HepG2 (cell line): ENCODE measurements around the gene DCDC2. TPM values are rescaled to one million over a fixed set of nuclear protein-coding genes. Genes with fewer than 3 reads are reported as not detected.

Source experiments
- ATAC-seq: fragments of 200-7000 bp; cut with Tn5 transposase; 3 replicates; pipeline ENCODE4 v1.9.1; 2020; ENCODE audit warnings: mild to moderate bottlenecking, moderate library complexity
- BruUV-seq: library from RNA; stranded (reverse); fragments of 400-500 nt; replicated peaks from 2 replicates; lab custom pipeline; 2021; lab: Mats Ljungman, UMichigan
- CTCF ChIA-PET: fragments of 300-600 bp; formaldehyde crosslinking; extraction: SDS; loops from one replicate; lab custom pipeline; 2021; ENCODE audit warnings: low total read pairs, inconsistent platforms, low intra/inter-chr PET ratio; lab: Yijun Ruan, JAX
- POLR2A ChIA-PET: fragments of 350-600 bp; sonication (Branson Sonifier 250); formaldehyde crosslinking; loops from one replicate; lab custom pipeline; 2020; ENCODE audit warnings: antibody characterized with exemption, inconsistent platforms; lab: Yijun Ruan, JAX
- DNase-seq: peaks from one replicate; pipeline ENCODE4 v3.0.0-alpha.2; 2015; ENCODE audit warnings: low spot score
- FAIRE-seq: peaks from 3 replicates; lab custom pipeline; 2011; peaks lifted over from hg19 to GRCh38; lab: Jason Lieb, UNC
- H2AFZ ChIP-seq: one replicate; pipeline ENCODE4 v1.6.1; 2011; ENCODE audit warnings: low read length, inconsistent platforms
- H3K27ac ChIP-seq: fragments of 300-600 bp; 3 replicates; pipeline ENCODE4 v1.8.0; 2011; ENCODE audit warnings: mixed run types, mild to moderate bottlenecking, mixed read lengths, low read length, inconsistent platforms; ENCODE audit not compliant: insufficient read depth; ENCODE audit errors: extremely low read length
- H3K27me3 ChIP-seq, 2 experiments: fragments of 200-600 bp in 1 of 2; 2 replicates in 1 of 2; 3 replicates in 1 of 2; pipeline versions ENCODE4 v1.6.0 to v1.8.0; 2011; ENCODE audit warnings: low read length in 2 of 2, mild to moderate bottlenecking in 2 of 2, moderate library complexity in 2 of 2, inconsistent platforms in 1 of 2; ENCODE audit not compliant: insufficient read depth in 2 of 2, control insufficient read depth in 1 of 2
- H3K36me3 ChIP-seq, 2 experiments: fragments of 200-600 bp in 1 of 2; replicated peaks in 1 of 2; 2 replicates in 1 of 2; 3 replicates in 1 of 2; pipeline versions ENCODE4 v1.5.1 to v1.8.0; 2011; ENCODE audit warnings: low read length in 2 of 2, inconsistent platforms in 1 of 2; ENCODE audit not compliant: insufficient read depth in 2 of 2, control insufficient read depth in 1 of 2
- H3K4me1 ChIP-seq: 2 replicates; pipeline ENCODE4 v1.5.1; 2012; ENCODE audit warnings: low read length, inconsistent platforms; ENCODE audit not compliant: insufficient read depth
- H3K4me2 ChIP-seq: 2 replicates; pipeline ENCODE4 v1.6.0; 2011; ENCODE audit warnings: low read depth, low read length, inconsistent platforms
- H3K4me3 ChIP-seq, 3 experiments: fragments of 200-600 bp in 1 of 3; sonication (generic), shearing (Covaris generic) in 1 of 3; replicated peaks in 1 of 3; 2 replicates each; pipeline ENCODE4 v1.5.1; 2011 to 2016; ENCODE audit warnings: low read length in 3 of 3, inconsistent platforms in 2 of 3, low read depth in 2 of 3, mild to moderate bottlenecking in 2 of 3, control low read depth in 1 of 3, mixed read lengths in 1 of 3; ENCODE audit not compliant: insufficient read depth in 1 of 3
- H3K79me2 ChIP-seq: one replicate; pipeline ENCODE4 v1.6.1; 2011; ENCODE audit warnings: low read length, inconsistent platforms; ENCODE audit not compliant: insufficient read depth
- H3K9ac ChIP-seq: 2 replicates; pipeline ENCODE4 v1.6.0; 2011; ENCODE audit warnings: mild to moderate bottlenecking, low read depth, low read length, inconsistent platforms; ENCODE audit not compliant: insufficient read depth
- H3K9me3 ChIP-seq: 2 replicates; pipeline ENCODE4 v1.5.1; 2012; ENCODE audit warnings: mild to moderate bottlenecking, low read length
- H4K20me1 ChIP-seq: 2 replicates; pipeline ENCODE4 v1.6.0; 2011; ENCODE audit warnings: inconsistent platforms, mild to moderate bottlenecking, low read length, moderate library complexity; ENCODE audit not compliant: insufficient read depth
- AHDC1 ChIP-seq: sonication (generic); formaldehyde crosslinking; IDR thresholded peaks from 2 replicates; pipeline ENCODE4 v1.5.1; 2020; ENCODE audit warnings: mild to moderate bottlenecking, missing genetic modification reagents, borderline replicate concordance
- CHCHD3 ChIP-seq: sonication (generic); formaldehyde crosslinking; IDR thresholded peaks from 2 replicates; pipeline ENCODE4 v1.8.0; 2022; ENCODE audit warnings: mild to moderate bottlenecking, missing genetic modification reagents, moderate library complexity
- GABPB1 ChIP-seq: IDR thresholded peaks from 2 replicates; pipeline ENCODE4 v1.6.1; 2016; ENCODE audit warnings: mild to moderate bottlenecking, missing genetic modification reagents, moderate library complexity, missing compliant biosample characterization
- GTF3A ChIP-seq: sonication (generic); formaldehyde crosslinking; conservative IDR thresholded peaks from 2 replicates; pipeline ENCODE4 v1.4.0; 2020; ENCODE audit warnings: mild to moderate bottlenecking, missing genetic modification reagents
- MTA3 ChIP-seq: sonication (generic); formaldehyde crosslinking; IDR thresholded peaks from 2 replicates; pipeline ENCODE4 v1.4.0; 2020; ENCODE audit warnings: missing genetic modification reagents
- PITX1 ChIP-seq: sonication (generic); formaldehyde crosslinking; IDR thresholded peaks from 2 replicates; pipeline ENCODE4 v1.5.1; 2020; ENCODE audit warnings: mild to moderate bottlenecking, missing genetic modification reagents
- ZNF33A ChIP-seq: sonication (generic); formaldehyde crosslinking; IDR thresholded peaks from 2 replicates; pipeline ENCODE4 v1.5.1; 2020; ENCODE audit warnings: missing genetic modification reagents, mild to moderate bottlenecking, moderate library complexity, borderline replicate concordance
- ZNF460 ChIP-seq: sonication (generic); formaldehyde crosslinking; IDR thresholded peaks from 2 replicates; pipeline ENCODE4 v1.5.1; 2020; ENCODE audit warnings: missing genetic modification reagents, mild to moderate bottlenecking, borderline replicate concordance
- ZNF530 ChIP-seq: sonication (generic); formaldehyde crosslinking; IDR thresholded peaks from 2 replicates; pipeline ENCODE4 v1.5.0; 2020; ENCODE audit warnings: low read depth, mild to moderate bottlenecking, missing genetic modification reagents
- ZNF570 ChIP-seq: sonication (generic); formaldehyde crosslinking; IDR thresholded peaks from 2 replicates; pipeline ENCODE4 v1.4.0; 2020; ENCODE audit warnings: mild to moderate bottlenecking, missing genetic modification reagents, borderline replicate concordance
- ZSCAN9 ChIP-seq: IDR thresholded peaks from 2 replicates; pipeline ENCODE4 v1.6.1; 2016; ENCODE audit warnings: borderline replicate concordance
- WGBS: methylation state at CpG from one replicate; pipeline ENCODE4 v1.1.6; 2017; ENCODE audit warnings: low lambda C conversion rate; 5-methylcytosine and 5-hydroxymethylcytosine counted together
- in situ Hi-C: cut with HindIII; loops from 2 replicates; pipeline ENCODE4 v1.10.0; 2017; ENCODE audit warnings: low pct_unique_long_range_greater_than_20kb; ENCODE audit not compliant: extremely low pct_ligation_motif_present
- intact Hi-C: fragments of 100-400 bp; cut with micrococcal nuclease; formaldehyde crosslinking; loops from one replicate; pipeline ENCODE4 v1.10.0; 2022; ENCODE audit not compliant: unreplicated experiment
- polyA plus RNA-seq, 8 experiments: library from polyadenylated mRNA; depleted of rRNA in 3 of 8; stranded (reverse) in 7 of 8; unstranded in 1 of 8; fragments of >200 nt; fragmentation: Illumina TruSeq in 4 of 8; extraction: Trizol in 4 of 8; gene quantifications; 2 replicates each; pipeline versions ENCODE4 v1.2.1 to v1.2.3, GENCODE V29; 2011 to 2016; ENCODE audit warnings: low read depth in 4 of 8, missing spikeins in 1 of 8, mixed read lengths in 1 of 8; ENCODE audit not compliant: insufficient read depth in 1 of 8
- total RNA-seq, 5 experiments: library from RNA; depleted of rRNA; stranded (reverse); fragments of >200 nt; fragmentation: Illumina TruSeq; extraction: Trizol; gene quantifications; 2 replicates each; pipeline ENCODE4 v1.2.3, GENCODE V29; 2016; ENCODE audit warnings: low read depth in 1 of 5
- TF ChIP-seq, protein P1 (sequence below): sonication (generic); formaldehyde crosslinking; IDR thresholded peaks from 2 replicates; pipeline ENCODE4 v1.8.1; 2023; ENCODE audit warnings: mild to moderate bottlenecking, missing genetic modification reagents, borderline replicate concordance
- TF ChIP-seq, protein P2 (sequence below): sonication (generic); formaldehyde crosslinking; IDR thresholded peaks from 2 replicates; pipeline ENCODE4 v1.8.0; 2022; ENCODE audit warnings: mild to moderate bottlenecking, missing genetic modification reagents
- TF ChIP-seq, protein P3 (sequence below): sonication (generic); formaldehyde crosslinking; IDR thresholded peaks from 2 replicates; pipeline ENCODE4 v1.5.0; 2020; ENCODE audit warnings: missing genetic modification reagents

DCDC2 gene
- total and polyA plus RNA-seq, 2 of the 13 experiments (the other 11 are each of a cell fraction or from before 2014, with no cell fraction given): 9.0 to 36.2 TPM

DNA sequence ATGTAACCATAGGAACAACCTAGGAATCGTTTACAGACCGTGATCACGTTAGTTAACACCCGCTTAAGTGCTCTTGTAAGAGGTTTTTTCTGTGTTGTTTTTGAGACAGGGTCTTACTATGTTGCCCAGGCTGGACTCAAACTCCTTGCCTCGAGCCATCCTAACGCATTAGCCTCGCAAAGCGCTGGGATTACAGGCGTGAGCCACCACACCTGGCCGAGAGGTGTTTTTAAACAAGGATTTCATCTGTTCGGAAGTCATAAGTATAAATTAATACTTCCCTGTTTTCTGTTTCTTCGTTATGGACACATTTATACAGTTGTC lies 45.6 kb upstream of the DCDC2 start:
- H3K4me1 ChIP-seq: peaks cover 72% of the 10 kb centered on the region
- intact Hi-C loops (loop anchor here (2.0 to 5.0 kb wide), 2 partner anchors 19 to 341 kb away; no protein-coding TSS in a partner anchor), in situ Hi-C loops (no loop called here)
- BruUV-seq: no TSS peak
- 2% methylated on average over 12 of the region's 12 CpGs for WGBS
- peak overlapping the region; percentile 88 for H3K4me2 ChIP-seq
- H3K9ac ChIP-seq: peak overlapping the region; percentile 90
- peak overlapping the region; percentile 78 to 95 (median 83) for H3K4me3 ChIP-seq
- H3K36me3 ChIP-seq: peaks cover 6 to 13% of the 10 kb centered on the region in 2 experiments
- peaks cover 6% of the 10 kb centered on the region for H4K20me1 ChIP-seq
- H2AFZ ChIP-seq: no peak overlapping the region
- peaks cover 43% of the 10 kb centered on the region for H3K79me2 ChIP-seq
- H3K27me3 ChIP-seq: no peaks in the 10 kb centered on the region; a peak in 1 of 5 replicates
- POLR2A ChIA-PET: interaction anchor here (1.0 kb wide), 1 partner anchor 263 kb away, joined by 3 read pairs; the partner anchor contains the start of genes ACOT13 and TDP2
- FAIRE-seq (no peak), ATAC-seq (no peak; the same call in 2 of the 3 replicates), DNase-seq (no peak)
- CTCF ChIA-PET: interaction anchor here (1.7 kb wide), 1 partner anchor 120 kb away, joined by 4 read pairs; no protein-coding TSS in a partner anchor
- H3K27ac ChIP-seq: peak overlapping the region; percentile 79
- H3K9me3 ChIP-seq: no peaks in the 10 kb centered on the region
- no peak for TF ChIP-seq PITX1 (CRISPR knock-in tag)
- TF ChIP-seq ZNF570 (CRISPR knock-in tag): 0 out of 2 replicates have a peak, but pooled peaks have one; percentile 1
- TF ChIP-seq, protein P1, sequence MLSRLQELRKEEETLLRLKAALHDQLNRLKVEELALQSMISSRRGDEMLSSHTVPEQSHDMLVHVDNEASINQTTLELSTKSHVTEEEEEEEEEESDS (CRISPR knock-in tag): no peak
- TF ChIP-seq ZNF530 (CRISPR knock-in tag): no peak
- TF ChIP-seq, protein P2, sequence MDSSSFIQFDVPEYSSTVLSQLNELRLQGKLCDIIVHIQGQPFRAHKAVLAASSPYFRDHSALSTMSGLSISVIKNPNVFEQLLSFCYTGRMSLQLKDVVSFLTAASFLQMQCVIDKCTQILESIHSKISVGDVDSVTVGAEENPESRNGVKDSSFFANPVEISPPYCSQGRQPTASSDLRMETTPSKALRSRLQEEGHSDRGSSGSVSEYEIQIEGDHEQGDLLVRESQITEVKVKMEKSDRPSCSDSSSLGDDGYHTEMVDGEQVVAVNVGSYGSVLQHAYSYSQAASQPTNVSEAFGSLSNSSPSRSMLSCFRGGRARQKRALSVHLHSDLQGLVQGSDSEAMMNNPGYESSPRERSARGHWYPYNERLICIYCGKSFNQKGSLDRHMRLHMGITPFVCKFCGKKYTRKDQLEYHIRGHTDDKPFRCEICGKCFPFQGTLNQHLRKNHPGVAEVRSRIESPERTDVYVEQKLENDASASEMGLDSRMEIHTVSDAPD (CRISPR knock-in tag): no peak
- TF ChIP-seq ZSCAN9 (CRISPR knock-in tag): no peak
- 0 out of 2 replicates have a peak, but pooled peaks have one; percentile 24 for TF ChIP-seq AHDC1 (CRISPR knock-in tag)
- TF ChIP-seq ZNF460 (CRISPR knock-in tag): peak; percentile 55; the same call in 1 of the 2 replicates
- TF ChIP-seq, protein P3, sequence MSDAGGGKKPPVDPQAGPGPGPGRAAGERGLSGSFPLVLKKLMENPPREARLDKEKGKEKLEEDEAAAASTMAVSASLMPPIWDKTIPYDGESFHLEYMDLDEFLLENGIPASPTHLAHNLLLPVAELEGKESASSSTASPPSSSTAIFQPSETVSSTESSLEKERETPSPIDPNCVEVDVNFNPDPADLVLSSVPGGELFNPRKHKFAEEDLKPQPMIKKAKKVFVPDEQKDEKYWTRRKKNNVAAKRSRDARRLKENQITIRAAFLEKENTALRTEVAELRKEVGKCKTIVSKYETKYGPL (CRISPR knock-in tag): 0 out of 2 replicates have a peak, but pooled peaks have one; percentile 13
- no peak for TF ChIP-seq GABPB1 (CRISPR knock-in tag)
- TF ChIP-seq MTA3 (CRISPR knock-in tag): no peak
- TF ChIP-seq ZNF33A (CRISPR knock-in tag): peak; percentile 84; the same call in 1 of the 2 replicates
- TF ChIP-seq CHCHD3: no peak
- no peak for TF ChIP-seq GTF3A (CRISPR knock-in tag)
